ENCODE measurements around the gene ODAM. TPM values are rescaled to one million over a fixed set of nuclear protein-coding genes. Genes with fewer than 3 reads are reported as not detected.

The ODAM gene, protein sequence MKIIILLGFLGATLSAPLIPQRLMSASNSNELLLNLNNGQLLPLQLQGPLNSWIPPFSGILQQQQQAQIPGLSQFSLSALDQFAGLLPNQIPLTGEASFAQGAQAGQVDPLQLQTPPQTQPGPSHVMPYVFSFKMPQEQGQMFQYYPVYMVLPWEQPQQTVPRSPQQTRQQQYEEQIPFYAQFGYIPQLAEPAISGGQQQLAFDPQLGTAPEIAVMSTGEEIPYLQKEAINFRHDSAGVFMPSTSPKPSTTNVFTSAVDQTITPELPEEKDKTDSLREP
- total RNA-seq, result not detected in 2 replicates
- long read RNA-seq, result 0 reads

DNA sequence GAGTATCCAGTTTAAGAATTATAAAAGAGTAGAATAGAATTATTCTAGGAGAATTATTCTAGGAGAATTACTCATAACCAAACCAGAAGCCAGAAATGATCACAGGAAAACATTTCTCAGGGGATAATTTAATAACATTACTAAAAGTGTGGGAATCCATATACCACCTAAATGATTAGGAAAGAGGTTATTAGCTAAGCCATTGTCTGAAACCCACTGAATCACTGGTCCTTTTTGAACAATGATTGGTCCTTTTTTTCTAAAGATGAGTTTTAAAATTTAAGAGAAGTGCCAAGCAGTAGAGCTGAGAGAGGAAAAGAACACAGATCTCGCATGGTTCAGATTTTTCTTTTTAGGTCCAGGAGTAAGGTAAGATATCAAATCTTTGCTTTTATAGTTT lies at the start of gene ODAM:
ODAM (plus strand) TSS at position 301 of the 400 bp plus-strand sequence. CDS start 819 bp downstream, outside the sequence.
- DNase-seq (ENCODE audit: extremely low spot score, unreplicated experiment), result no peak
- H3K27ac Mint-ChIP-seq (ENCODE audit: unreplicated experiment), result no peak within 1 kb of the TSS
- no peaks in the 10 kb centered on the region for H3K9me3 Mint-ChIP-seq (ENCODE audit: unreplicated experiment)
- no peaks in the 10 kb centered on the region for H3K4me1 Mint-ChIP-seq (ENCODE audit: unreplicated experiment)
- TF ChIP-seq, protein P1, sequence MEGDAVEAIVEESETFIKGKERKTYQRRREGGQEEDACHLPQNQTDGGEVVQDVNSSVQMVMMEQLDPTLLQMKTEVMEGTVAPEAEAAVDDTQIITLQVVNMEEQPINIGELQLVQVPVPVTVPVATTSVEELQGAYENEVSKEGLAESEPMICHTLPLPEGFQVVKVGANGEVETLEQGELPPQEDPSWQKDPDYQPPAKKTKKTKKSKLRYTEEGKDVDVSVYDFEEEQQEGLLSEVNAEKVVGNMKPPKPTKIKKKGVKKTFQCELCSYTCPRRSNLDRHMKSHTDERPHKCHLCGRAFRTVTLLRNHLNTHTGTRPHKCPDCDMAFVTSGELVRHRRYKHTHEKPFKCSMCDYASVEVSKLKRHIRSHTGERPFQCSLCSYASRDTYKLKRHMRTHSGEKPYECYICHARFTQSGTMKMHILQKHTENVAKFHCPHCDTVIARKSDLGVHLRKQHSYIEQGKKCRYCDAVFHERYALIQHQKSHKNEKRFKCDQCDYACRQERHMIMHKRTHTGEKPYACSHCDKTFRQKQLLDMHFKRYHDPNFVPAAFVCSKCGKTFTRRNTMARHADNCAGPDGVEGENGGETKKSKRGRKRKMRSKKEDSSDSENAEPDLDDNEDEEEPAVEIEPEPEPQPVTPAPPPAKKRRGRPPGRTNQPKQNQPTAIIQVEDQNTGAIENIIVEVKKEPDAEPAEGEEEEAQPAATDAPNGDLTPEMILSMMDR (IDR thresholded peaks at IDR 0.05), result no peak
- H3K4me3 Mint-ChIP-seq (ENCODE audit: unreplicated experiment), result no peak within 1 kb of the TSS
- no peaks in the 10 kb centered on the region for H3K36me3 Mint-ChIP-seq (ENCODE audit: unreplicated experiment)
- peaks cover 5% of the 10 kb centered on the region for H3K27me3 Mint-ChIP-seq (ENCODE audit: unreplicated experiment)

DNA sequence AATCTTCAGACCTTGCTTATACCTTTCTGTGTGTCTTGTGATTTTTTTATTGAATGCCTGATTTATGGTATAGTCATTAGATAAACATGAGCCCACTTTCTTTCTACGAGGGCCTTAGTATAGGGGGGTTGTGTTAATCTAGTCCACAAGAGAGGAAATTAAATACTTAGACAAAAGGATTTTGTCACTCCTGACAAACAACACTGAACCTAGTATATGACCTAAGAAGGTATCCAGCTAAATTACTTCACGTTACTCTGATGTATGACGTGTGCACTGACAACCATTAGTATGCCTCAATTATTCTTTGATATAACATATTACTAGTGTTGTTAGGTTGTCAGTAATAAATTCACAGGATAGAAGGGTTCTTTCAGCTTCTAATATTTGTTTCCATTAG lies 44.3 kb upstream of the ODAM start:
- TF ChIP-seq, protein P1 (IDR thresholded peaks at IDR 0.05), result no peak
- H3K4me3 Mint-ChIP-seq (ENCODE audit: unreplicated experiment), result no peak overlapping the region
- peaks cover 2% of the 10 kb centered on the region for H3K27me3 Mint-ChIP-seq (ENCODE audit: unreplicated experiment)
- no peak overlapping the region for H3K27ac Mint-ChIP-seq (ENCODE audit: unreplicated experiment)
- no peak for DNase-seq (ENCODE audit: extremely low spot score, unreplicated experiment)
- no peaks in the 10 kb centered on the region for H3K9me3 Mint-ChIP-seq (ENCODE audit: unreplicated experiment)
- no peaks in the 10 kb centered on the region for H3K36me3 Mint-ChIP-seq (ENCODE audit: unreplicated experiment)
- no peaks in the 10 kb centered on the region for H3K4me1 Mint-ChIP-seq (ENCODE audit: unreplicated experiment)

DNA sequence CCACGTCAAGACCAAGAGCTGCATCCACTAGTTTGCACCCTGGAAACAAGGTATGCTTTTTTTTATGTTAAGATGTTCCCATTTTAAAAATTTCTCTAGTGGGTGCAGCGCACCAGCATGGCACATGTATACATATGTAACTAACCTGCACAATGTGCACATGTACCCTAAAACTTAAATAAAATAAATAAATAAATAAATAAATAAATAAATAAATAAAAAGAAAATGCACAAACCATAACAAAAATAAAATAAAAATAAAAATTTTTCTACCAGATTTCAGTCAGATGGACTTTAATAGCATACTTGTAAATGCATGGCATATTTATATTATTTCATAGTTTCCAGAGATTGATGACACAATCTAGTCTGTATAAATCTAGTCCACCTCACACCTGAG lies 43.4 kb upstream of the ODAM start:
- Mint-ChIP-seq H3K36me3 (ENCODE audit: unreplicated experiment) (no peaks in the 10 kb centered on the region), H3K9me3 (ENCODE audit: unreplicated experiment) (no peaks in the 10 kb centered on the region), H3K4me1 (ENCODE audit: unreplicated experiment) (no peaks in the 10 kb centered on the region), H3K27me3 (ENCODE audit: unreplicated experiment) (peaks cover 2% of the 10 kb centered on the region), H3K4me3 (ENCODE audit: unreplicated experiment) (no peak overlapping the region), H3K27ac (ENCODE audit: unreplicated experiment) (no peak overlapping the region)
- TF ChIP-seq, protein P1 (IDR thresholded peaks at IDR 0.05), result no peak
- no peak for DNase-seq (ENCODE audit: extremely low spot score, unreplicated experiment)

DNA sequence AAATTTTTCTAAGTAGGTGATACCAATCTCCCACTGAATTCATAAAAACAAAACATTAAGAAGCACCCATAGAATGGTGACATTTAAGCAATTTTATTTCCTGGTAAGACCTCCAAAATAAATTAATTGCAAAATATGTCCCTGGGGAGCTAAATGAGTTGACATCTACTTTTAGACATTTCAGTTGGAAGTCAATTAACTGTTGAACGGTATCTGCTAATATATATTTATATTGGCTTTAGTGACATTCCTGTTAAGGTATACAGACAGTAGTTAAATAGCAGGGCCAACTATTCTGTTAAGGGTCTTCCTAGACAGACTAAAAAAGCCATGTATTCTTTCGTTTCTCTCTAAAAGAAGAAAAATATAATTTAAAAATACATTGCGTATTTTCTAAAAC lies 41.6 kb upstream of the ODAM start, which contains the start of gene PRR27:
PRR27 (plus strand) TSS at position 301 of the 400 bp plus-strand sequence. CDS start 139 bp downstream, outside the sequence.
- H3K9me3 Mint-ChIP-seq (ENCODE audit: unreplicated experiment), result no peaks in the 10 kb centered on the region
- no peaks in the 10 kb centered on the region for H3K4me1 Mint-ChIP-seq (ENCODE audit: unreplicated experiment)
- no peak for DNase-seq (ENCODE audit: extremely low spot score, unreplicated experiment)
- peaks cover 2% of the 10 kb centered on the region for H3K27me3 Mint-ChIP-seq (ENCODE audit: unreplicated experiment)
- H3K36me3 Mint-ChIP-seq (ENCODE audit: unreplicated experiment), result no peaks in the 10 kb centered on the region
- H3K4me3 Mint-ChIP-seq (ENCODE audit: unreplicated experiment), result no peak within 1 kb of the TSS
- TF ChIP-seq, protein P1 (IDR thresholded peaks at IDR 0.05), result no peak
- no peak within 1 kb of the TSS for H3K27ac Mint-ChIP-seq (ENCODE audit: unreplicated experiment)

DNA sequence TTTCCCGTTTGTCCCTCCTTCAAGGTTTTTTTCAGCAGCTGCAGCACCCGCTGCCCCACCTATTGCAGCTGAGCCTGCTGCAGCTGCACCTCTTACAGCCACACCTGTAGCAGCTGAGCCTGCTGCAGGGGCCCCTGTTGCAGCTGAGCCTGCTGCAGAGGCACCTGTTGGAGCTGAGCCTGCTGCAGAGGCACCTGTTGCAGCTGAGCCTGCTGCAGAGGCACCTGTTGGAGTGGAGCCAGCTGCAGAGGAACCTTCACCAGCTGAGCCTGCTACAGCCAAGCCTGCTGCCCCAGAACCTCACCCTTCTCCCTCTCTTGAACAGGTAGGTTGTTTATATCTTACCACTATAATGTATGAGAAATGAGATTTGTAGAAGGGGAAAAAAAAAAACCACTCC lies 36.9 kb upstream of the ODAM start:
- no peak overlapping the region for H3K4me3 Mint-ChIP-seq (ENCODE audit: unreplicated experiment)
- H3K9me3 Mint-ChIP-seq (ENCODE audit: unreplicated experiment), result no peaks in the 10 kb centered on the region
- no peaks in the 10 kb centered on the region for H3K27me3 Mint-ChIP-seq (ENCODE audit: unreplicated experiment)
- H3K27ac Mint-ChIP-seq (ENCODE audit: unreplicated experiment), result no peak overlapping the region
- no peak for DNase-seq (ENCODE audit: extremely low spot score, unreplicated experiment)
- H3K4me1 Mint-ChIP-seq (ENCODE audit: unreplicated experiment), result no peaks in the 10 kb centered on the region
- H3K36me3 Mint-ChIP-seq (ENCODE audit: unreplicated experiment), result no peaks in the 10 kb centered on the region
- TF ChIP-seq, protein P1 (IDR thresholded peaks at IDR 0.05), result no peak

Measured in osteocyte (in vitro differentiated cells).